NB4 (cell line): ENCODE data around the gene HBS1L.
A peak's percentile ranks its signal among the peaks of the same experiment; 100 is the strongest.

Experiments used
- DNase-seq: peaks from one replicate; pipeline ENCODE4 v3.0.0; 2010; ENCODE audit warnings: low read depth
- H3K4me3 ChIP-seq: one replicate; pipeline ENCODE4 v1.5.1; 2011; ENCODE audit warnings: mild to moderate bottlenecking, low read depth, low read length, moderate library complexity
- CTCF ChIP-seq: IDR thresholded peaks from one replicate; pipeline ENCODE4 v1.5.1; 2012; ENCODE audit warnings: low read depth, low read length
- MAX ChIP-seq: IDR thresholded peaks from 2 replicates; pipeline ENCODE4 v1.6.1; 2011; ENCODE audit warnings: low read depth, low read length
- MYC ChIP-seq: IDR thresholded peaks from 2 replicates; pipeline ENCODE4 v1.6.1; 2011; ENCODE audit warnings: low read depth, low read length
- POLR2A ChIP-seq: IDR thresholded peaks from 2 replicates; pipeline ENCODE4 v1.6.1; 2011; ENCODE audit warnings: mild to moderate bottlenecking; ENCODE audit not compliant: insufficient read length; ENCODE audit errors: extremely low read depth

Gene HBS1L

DNA sequence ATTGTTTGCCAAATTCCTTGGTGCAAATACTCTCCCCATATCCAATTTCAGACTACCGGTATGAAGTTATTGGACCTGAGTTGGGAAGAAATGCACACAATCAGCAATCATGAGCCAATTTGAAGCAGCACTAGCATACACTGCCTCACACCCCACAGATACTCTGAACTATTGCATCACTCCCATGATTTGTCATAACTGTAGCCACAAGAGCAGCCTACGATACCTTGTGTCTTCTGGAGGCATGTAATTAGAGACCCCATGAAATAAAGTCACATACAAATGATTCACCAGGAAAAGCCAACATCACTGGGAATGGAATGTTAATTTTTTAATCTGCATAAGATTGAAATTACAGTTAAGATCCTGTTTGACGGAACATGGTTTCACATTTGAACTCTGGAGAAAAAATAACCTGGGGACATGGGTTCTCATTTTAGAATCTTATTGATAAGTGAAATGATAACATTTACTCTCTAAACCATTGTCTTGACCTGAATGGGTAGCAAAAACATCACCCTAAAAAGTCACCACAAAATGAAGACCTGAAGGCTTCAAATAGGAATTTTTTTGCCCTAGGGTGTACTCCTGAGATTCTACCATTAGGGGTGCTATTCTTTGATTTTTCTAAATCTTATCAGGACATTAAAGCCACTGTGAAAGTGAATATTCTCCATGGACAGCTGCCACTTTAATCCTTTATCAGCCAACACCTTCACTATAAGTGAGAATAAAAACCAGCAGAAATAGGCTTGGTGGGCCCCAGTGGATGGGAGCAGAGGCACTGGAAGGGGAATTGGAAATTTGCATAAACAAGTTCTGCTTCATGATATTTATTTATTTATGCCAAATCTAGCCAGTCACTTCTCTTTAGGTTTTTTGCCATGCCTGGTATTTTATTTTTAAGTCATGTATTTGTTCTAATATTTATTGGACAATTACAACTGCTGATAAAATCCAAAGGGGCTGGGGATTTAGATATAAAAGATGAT is 34.5 kb upstream of the HBS1L start:
- DNase-seq, result peak; percentile 89
- peak overlapping the region; percentile 40 for H3K4me3 ChIP-seq
- TF ChIP-seq MYC (peak; percentile 65), MAX (peak; percentile 68), POLR2A (no peak), CTCF (peak; percentile 49)

- peak; percentile 11 for DNase-seq
- no peak for TF ChIP-seq MYC
- no peak for TF ChIP-seq POLR2A
- no peak for TF ChIP-seq CTCF
- no peak for TF ChIP-seq MAX
- H3K4me3 ChIP-seq, result no peak overlapping the region
These were observed 33.7 kb upstream of the HBS1L start for GRCh38 chr6:135088281-135088680.

- DNase-seq, result peak; percentile 14
- no peak overlapping the region for H3K4me3 ChIP-seq
- no peak for TF ChIP-seq CTCF
These were observed 33.2 kb upstream of the HBS1L start for GRCh38 chr6:135087803-135088202.

- no peak overlapping the region for H3K4me3 ChIP-seq
- DNase-seq, result peak; percentile 56
- TF ChIP-seq CTCF (peak; percentile 44), MYC (no peak)
These were observed 32.8 kb upstream of the HBS1L start for GRCh38 chr6:135087403-135087802.

GRCh38 chr6:135086414-135086764 is 31.8 kb upstream of the HBS1L start:
- no peak overlapping the region for H3K4me3 ChIP-seq
- TF ChIP-seq POLR2A, result no peak
- no peak for TF ChIP-seq MAX
- TF ChIP-seq MYC, result no peak
- TF ChIP-seq CTCF, result no peak
- DNase-seq, result no peak

GRCh38 chr6:135085700-135086413 is 31.2 kb upstream of the HBS1L start:
- DNase-seq, result no peak
- no peak overlapping the region for H3K4me3 ChIP-seq

More at GRCh38 chr6:135085700-135086413, 31.2 kb upstream of the HBS1L start:
- no peak for TF ChIP-seq POLR2A
- TF ChIP-seq MAX, result no peak
- no peak for TF ChIP-seq CTCF
- no peak for TF ChIP-seq MYC
